B cell (primary cell): ENCODE data around the gene SLC9A3. TPM values are rescaled to one million over a fixed set of nuclear protein-coding genes. Genes with fewer than 3 reads are reported as not detected.

Experiments used
- ATAC-seq: fragments of 200-7000 bp; cut with Tn5 transposase; one replicate; pipeline ENCODE4 v1.10.0; 2021; ENCODE audit warnings: low read depth, mild to moderate bottlenecking, moderate number of reproducible peaks, moderate library complexity
- CTCF ChIA-PET: fragments of 350-600 bp; sonication (Branson Sonifier 250); formaldehyde crosslinking; loops from one replicate; lab custom pipeline; 2021; ENCODE audit warnings: antibody characterized with exemption, inconsistent platforms; lab: Charles Lee
- POLR2A ChIA-PET: fragments of 350-600 bp; sonication (Branson Sonifier 250); formaldehyde crosslinking; loops from one replicate; lab custom pipeline; 2021; ENCODE audit warnings: antibody characterized with exemption; lab: Charles Lee
- DNase-seq: peaks from one replicate; pipeline ENCODE4 v3.0.0; 2013
- H2AFZ ChIP-seq: 2 replicates; pipeline ENCODE4 v1.6.1; 2012; ENCODE audit warnings: mild to moderate bottlenecking, low read depth, low read length; ENCODE audit not compliant: insufficient read depth, poor library complexity, severe bottlenecking
- H3K27ac ChIP-seq, 2 donors: 1 replicate in 1 of 2; 2 replicates in 1 of 2; pipeline ENCODE4 v1.5.1; 2012 to 2013; ENCODE audit warnings: low read length in 2 of 2, mild to moderate bottlenecking in 2 of 2, moderate library complexity in 1 of 2
- H3K27me3 ChIP-seq, 4 experiments: fragments of 200-600 bp in 1 of 4; sonication (generic) in 1 of 4; replicated peaks in 1 of 4; 1 replicate in 2 of 4; 2 replicates in 2 of 4; pipeline versions ENCODE4 v1.6.1 to v1.7.0; 2013 to 2016; ENCODE audit warnings: low read length in 3 of 4, mild to moderate bottlenecking in 2 of 4, mixed read lengths in 1 of 4, moderate library complexity in 1 of 4; ENCODE audit not compliant: insufficient read depth in 4 of 4, control insufficient read depth in 3 of 4; ENCODE audit errors: control extremely low read depth in 1 of 4
- H3K36me3 ChIP-seq, 2 experiments: replicated peaks in 1 of 2; 1 replicate in 1 of 2; 2 replicates in 1 of 2; pipeline versions ENCODE4 v1.6.1 to v1.7.1; 2013; ENCODE audit warnings: low read length in 1 of 2; ENCODE audit not compliant: insufficient read depth in 2 of 2, control insufficient read depth in 1 of 2; ENCODE audit errors: control extremely low read depth in 1 of 2, extremely low read depth in 1 of 2
- H3K4me1 ChIP-seq, 2 donors: fragments of 200-600 bp in 1 of 2; sonication (generic) in 1 of 2; 1 replicate in 1 of 2; 2 replicates in 1 of 2; pipeline versions ENCODE4 v1.5.1 to v1.6.1; 2013 to 2017; ENCODE audit warnings: low read length in 2 of 2; ENCODE audit not compliant: control insufficient read depth in 2 of 2, insufficient read depth in 2 of 2
- H3K4me2 ChIP-seq: replicated peaks from 2 replicates; pipeline ENCODE3; 2012; ENCODE audit warnings: mild to moderate bottlenecking, low read depth, low read length; ENCODE audit not compliant: poor library complexity, severe bottlenecking
- H3K4me3 ChIP-seq, 5 experiments: fragments of 200-600 bp in 1 of 5; sonication (generic) in 1 of 5; 1 replicate in 3 of 5; 2 replicates in 2 of 5; pipeline versions ENCODE4 v1.5.1 to v1.7.0; 2011 to 2016; ENCODE audit warnings: low read length in 4 of 5, mild to moderate bottlenecking in 4 of 5, low read depth in 2 of 5, control low read depth in 1 of 5, moderate library complexity in 1 of 5; ENCODE audit not compliant: insufficient read depth in 1 of 5; ENCODE audit errors: control extremely low read depth in 1 of 5, extremely low read depth in 1 of 5
- H3K79me2 ChIP-seq: fragments of 200-600 bp; sonication (generic); one replicate; pipeline ENCODE4 v1.6.0; 2016; ENCODE audit warnings: low read length; ENCODE audit not compliant: control insufficient read depth, insufficient read depth
- H3K9ac ChIP-seq: fragments of 200-600 bp; sonication (generic); 2 replicates; pipeline ENCODE4 v1.6.1; 2017; ENCODE audit warnings: mild to moderate bottlenecking, low read length, moderate library complexity
- H3K9me3 ChIP-seq, 3 donors: one replicate each; pipeline versions ENCODE4 v1.6.1 to v1.7.1; 2013; ENCODE audit warnings: low read length in 2 of 3; ENCODE audit not compliant: control insufficient read depth in 2 of 3, insufficient read depth in 1 of 3; ENCODE audit errors: control extremely low read depth in 1 of 3
- H4K20me1 ChIP-seq: 2 replicates; pipeline ENCODE4 v1.6.0; 2012; ENCODE audit warnings: mild to moderate bottlenecking, low read length; ENCODE audit not compliant: insufficient read depth, control insufficient read depth, poor library complexity, severe bottlenecking
- H3K27ac Mint-ChIP-seq: one replicate; pipeline ENCODE4 v1.8.0; 2021; ENCODE audit warnings: mixed read lengths
- H3K27me3 Mint-ChIP-seq: one replicate; pipeline ENCODE4 v1.8.0; 2021; ENCODE audit warnings: mixed read lengths
- H3K4me1 Mint-ChIP-seq: one replicate; pipeline ENCODE4 v1.8.0; 2021; ENCODE audit warnings: mixed read lengths
- H3K4me3 Mint-ChIP-seq: one replicate; pipeline ENCODE4 v1.8.0; 2021; ENCODE audit warnings: mixed read lengths
- H3K9me3 Mint-ChIP-seq: one replicate; pipeline ENCODE4 v1.8.0; 2022; ENCODE audit warnings: mixed read lengths; ENCODE audit not compliant: insufficient read depth
- CTCF ChIP-seq: fragments of 200-600 bp; IDR thresholded peaks from one replicate; pipeline ENCODE4 v1.8.0; 2022; ENCODE audit warnings: antibody characterized with exemption, mild to moderate bottlenecking
- EZH2 ChIP-seq: IDR thresholded peaks from 2 replicates; pipeline ENCODE4 v1.6.1; 2012; ENCODE audit warnings: borderline replicate concordance, low read depth, mild to moderate bottlenecking, moderate library complexity, low read length; ENCODE audit not compliant: insufficient read depth, poor library complexity, severe bottlenecking
- WGBS: methylation state at CpG from one replicate; pipeline ENCODE4 v1.1.5; 2013; ENCODE audit warnings: missing lambda C conversion rate; ENCODE audit not compliant: insufficient coverage; 5-methylcytosine and 5-hydroxymethylcytosine counted together
- intact Hi-C: fragments of 100-400 bp; cut with micrococcal nuclease; formaldehyde crosslinking; loops from one replicate; pipeline ENCODE4 v1.10.0; 2022
- polyA plus RNA-seq: library from polyadenylated mRNA; depleted of rRNA; stranded (reverse); fragments of >200 nt; gene quantifications from 2 replicates; pipeline ENCODE4 v1.2.3, GENCODE V29; 2012
- total RNA-seq, 2 donors: library from RNA; stranded (reverse); fragments of 120-200 nt in 1 of 2; gene quantifications; 1 replicate in 1 of 2; 2 replicates in 1 of 2; pipeline versions ENCODE4 v1.2.3 to v1.2.4, GENCODE V29; 2013 to 2022

SLC9A3 gene
- total and polyA plus RNA-seq, 2 donors (not counting 1 experiment from before 2014, with no cell fraction given): 0.84 to 2.0 TPM

GRCh38 chr5:532521-533242, 8.4 kb upstream of the SLC9A3 start:
- Histone ChIP-seq H3K36me3 (no peaks in the 10 kb centered on the region), H2AFZ (no peak overlapping the region), H3K4me3 (no peak overlapping the region), H3K4me1 (peaks cover 39 to 43% of the 10 kb centered on the region in 2 donors), H4K20me1 (peaks cover 16% of the 10 kb centered on the region), H3K27me3 (peaks cover 0 to 77% (median 37%) of the 10 kb centered on the region in 4 experiments), H3K9ac (no peak overlapping the region), H3K27ac (no peak overlapping the region), H3K79me2 (no peaks in the 10 kb centered on the region), H3K9me3 (peaks cover 0 to 72% (median 2%) of the 10 kb centered on the region in 3 donors), H3K4me2 (no peak overlapping the region)
- WGBS: 82% methylated on average over 24 of the region's 25 CpGs
- Mint-ChIP-seq H3K9me3 (peaks cover 4% of the 10 kb centered on the region), H3K4me3 (no peak overlapping the region), H3K27me3 (peaks cover 38% of the 10 kb centered on the region), H3K27ac (no peak overlapping the region), H3K4me1 (peaks cover 32% of the 10 kb centered on the region)
- TF ChIP-seq EZH2: no peak
- POLR2A ChIA-PET: no interaction called here
- CTCF ChIA-PET: interaction anchor here (0.7 kb wide), 1 partner anchor 86 kb away, joined by 3 read pairs; no protein-coding TSS in a partner anchor
- no peak for DNase-seq
- ATAC-seq: no peak
- intact Hi-C loops: no loop called here

- Histone ChIP-seq H2AFZ (no peak overlapping the region), H3K4me2 (peak overlapping the region; percentile 58), H3K27ac (no peak overlapping the region), H3K27me3 (peaks cover 0 to 79% (median 43%) of the 10 kb centered on the region in 4 experiments), H4K20me1 (peaks cover 16% of the 10 kb centered on the region), H3K36me3 (no peaks in the 10 kb centered on the region), H3K9ac (no peak overlapping the region), H3K9me3 (peaks cover 0 to 72% (median 2%) of the 10 kb centered on the region in 3 donors), H3K79me2 (no peaks in the 10 kb centered on the region), H3K4me1 (peaks cover 48 to 52% of the 10 kb centered on the region in 2 donors), H3K4me3 (no peak overlapping the region)
- Mint-ChIP-seq H3K27me3 (peaks cover 40% of the 10 kb centered on the region), H3K4me1 (peaks cover 40% of the 10 kb centered on the region), H3K9me3 (peaks cover 4% of the 10 kb centered on the region), H3K27ac (no peak overlapping the region), H3K4me3 (no peak overlapping the region)
- WGBS: 87% methylated on average over 12 of the region's 13 CpGs
- intact Hi-C loops: no loop called here
- ATAC-seq (no peak), DNase-seq (no peak)
- TF ChIP-seq EZH2 (no peak), CTCF (no peak)
- CTCF ChIA-PET: interaction anchor here (0.7 kb wide), 1 partner anchor 85 kb away, joined by 3 read pairs; no protein-coding TSS in a partner anchor
- POLR2A ChIA-PET: no interaction called here
Observed at GRCh38 chr5:531749-532315, 7.6 kb upstream of the SLC9A3 start.
